GM21515 (cell line): ENCODE results near the gene SOX30.

ENCODE experiments used
- ATAC-seq: cut with Tn5 transposase; IDR thresholded peaks from one replicate; pipeline ENCODE4 v1.9.1; 2021; ENCODE audit not compliant: unreplicated experiment

SOX30 gene

GRCh38 chr5:157578079-157578780 lies 74.0 kb downstream of the SOX30 start:
- no peak for ATAC-seq

GRCh38 chr5:157576678-157577077 lies 75.6 kb downstream of the SOX30 start:
- no peak for ATAC-seq
